Vagina (tissue), 2 donors: ENCODE measurements around the gene LYPD3.

Experiments
- POLR2A ChIP-seq, 2 donors: fragments of 450-650 bp; IDR thresholded peaks; one replicate each; pipeline ENCODE4 v1.6.1; 2017; ENCODE audit warnings: antibody characterized with exemption in 2 of 2, mild to moderate bottlenecking in 2 of 2, moderate library complexity in 2 of 2
- POLR2AphosphoS5 ChIP-seq, 2 donors: sonication (generic); formaldehyde crosslinking; IDR thresholded peaks; one replicate each; pipeline ENCODE4 v1.9.0; 2017; ENCODE audit warnings: antibody characterized with exemption in 2 of 2, mild to moderate bottlenecking in 2 of 2, low read depth in 1 of 2; ENCODE audit not compliant: insufficient read depth in 1 of 2
- TF ChIP-seq, protein P1 (sequence below), 3 experiments: fragments of 450-650 bp in 2 of 3; fragments of 200-600 bp in 1 of 3; sonication (generic) in 1 of 3; IDR thresholded peaks; one replicate each; pipeline ENCODE4 v1.5.1; 2017 to 2019; ENCODE audit warnings: antibody characterized with exemption in 3 of 3, mild to moderate bottlenecking in 2 of 3, moderate library complexity in 2 of 3

DNA sequence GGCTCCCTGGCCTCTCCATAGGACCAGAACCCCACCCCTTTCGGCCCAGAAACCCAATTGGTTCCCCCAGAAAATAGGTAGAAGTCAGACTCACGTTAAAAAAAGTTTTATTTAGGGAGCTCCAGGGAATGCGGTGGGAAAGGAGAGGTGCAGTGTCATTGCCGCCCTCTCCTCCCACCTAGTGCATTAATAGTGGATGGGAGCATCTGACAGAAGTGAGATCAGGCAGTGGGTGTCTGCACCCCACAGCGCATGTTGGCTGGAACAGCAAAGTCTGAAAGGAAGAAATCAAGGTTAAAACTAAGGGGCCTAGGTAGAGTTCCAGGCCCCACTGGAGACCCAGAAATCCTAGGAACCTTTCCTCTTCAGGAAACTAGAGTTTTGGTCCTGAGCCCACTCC is 41.2 kb upstream of the LYPD3 start:
- TF ChIP-seq POLR2A (IDR thresholded peaks at IDR 0.05), result no peak
- TF ChIP-seq, protein P1, sequence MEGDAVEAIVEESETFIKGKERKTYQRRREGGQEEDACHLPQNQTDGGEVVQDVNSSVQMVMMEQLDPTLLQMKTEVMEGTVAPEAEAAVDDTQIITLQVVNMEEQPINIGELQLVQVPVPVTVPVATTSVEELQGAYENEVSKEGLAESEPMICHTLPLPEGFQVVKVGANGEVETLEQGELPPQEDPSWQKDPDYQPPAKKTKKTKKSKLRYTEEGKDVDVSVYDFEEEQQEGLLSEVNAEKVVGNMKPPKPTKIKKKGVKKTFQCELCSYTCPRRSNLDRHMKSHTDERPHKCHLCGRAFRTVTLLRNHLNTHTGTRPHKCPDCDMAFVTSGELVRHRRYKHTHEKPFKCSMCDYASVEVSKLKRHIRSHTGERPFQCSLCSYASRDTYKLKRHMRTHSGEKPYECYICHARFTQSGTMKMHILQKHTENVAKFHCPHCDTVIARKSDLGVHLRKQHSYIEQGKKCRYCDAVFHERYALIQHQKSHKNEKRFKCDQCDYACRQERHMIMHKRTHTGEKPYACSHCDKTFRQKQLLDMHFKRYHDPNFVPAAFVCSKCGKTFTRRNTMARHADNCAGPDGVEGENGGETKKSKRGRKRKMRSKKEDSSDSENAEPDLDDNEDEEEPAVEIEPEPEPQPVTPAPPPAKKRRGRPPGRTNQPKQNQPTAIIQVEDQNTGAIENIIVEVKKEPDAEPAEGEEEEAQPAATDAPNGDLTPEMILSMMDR (IDR thresholded peaks at IDR 0.05), result no peak
- no peak for TF ChIP-seq POLR2AphosphoS5 (IDR thresholded peaks at IDR 0.05; ENCODE audit: insufficient read depth in 1 of 2, low read depth in 1 of 2)
